ENCODE measurements around the gene CD151.

Gene CD151

GRCh38 chr11:859394-860131, 26.8 kb downstream of the CD151 start:
- no peak for DNase-seq

GRCh38 chr11:860234-861104, 27.7 kb downstream of the CD151 start:
- no peak for DNase-seq

GRCh38 chr11:861105-861479, 28.3 kb downstream of the CD151 start:
- no peak for DNase-seq

GRCh38 chr11:862081-862661, 29.4 kb downstream of the CD151 start:
- DNase-seq, result no peak

GRCh38 chr11:862696-863022, 29.9 kb downstream of the CD151 start:
- DNase-seq, result no peak

GRCh38 chr11:863023-863909, 30.5 kb downstream of the CD151 start:
- no peak for DNase-seq

- no peak for DNase-seq
Measured at GRCh38 chr11:863910-864827, 31.4 kb downstream of the CD151 start.

GRCh38 chr11:864898-865297, 32.1 kb downstream of the CD151 start:
- no peak for DNase-seq

- no peak for DNase-seq
Measured at GRCh38 chr11:865462-866430, 33.0 kb downstream of the CD151 start.

- no peak for DNase-seq
Measured at GRCh38 chr11:866481-866880, 33.7 kb downstream of the CD151 start.

GRCh38 chr11:867856-868358, 35.2 kb downstream of the CD151 start:
- DNase-seq, result no peak

GRCh38 chr11:868394-868793, 35.6 kb downstream of the CD151 start:
- DNase-seq, result no peak

- DNase-seq, result no peak
Measured at GRCh38 chr11:868802-869201, 36.0 kb downstream of the CD151 start.

GRCh38 chr11:869399-870126, 36.8 kb downstream of the CD151 start:
- no peak for DNase-seq

GRCh38 chr11:870127-870413, 37.3 kb downstream of the CD151 start:
- DNase-seq, result no peak

GRCh38 chr11:870418-870817, 37.7 kb downstream of the CD151 start:
- no peak for DNase-seq

- no peak for DNase-seq
Measured at GRCh38 chr11:871472-871871, 38.7 kb downstream of the CD151 start.

GRCh38 chr11:872799-873198, 40.0 kb downstream of the CD151 start:
- no peak for DNase-seq

- no peak for DNase-seq
Measured at GRCh38 chr11:873706-874105, 41.0 kb downstream of the CD151 start.

- DNase-seq, result no peak
Measured at GRCh38 chr11:875203-875602, 42.5 kb downstream of the CD151 start.
